HG03103 (cell line): ENCODE data around the gene MC1R.

Source experiments
- ATAC-seq: cut with Tn5 transposase; IDR thresholded peaks from one replicate; pipeline ENCODE4 v1.9.1; 2021; ENCODE audit warnings: low read depth; ENCODE audit not compliant: unreplicated experiment

MC1R gene

GRCh38 chr16:89895482-89896250 lies 23.0 kb upstream of the MC1R start:
- no peak for ATAC-seq

- no peak for ATAC-seq
Measured at GRCh38 chr16:89897204-89897603, 21.5 kb upstream of the MC1R start.

GRCh38 chr16:89898201-89898967 lies 20.3 kb upstream of the MC1R start:
- ATAC-seq = no peak

GRCh38 chr16:89899879-89900481 lies 18.7 kb upstream of the MC1R start:
- ATAC-seq = no peak

GRCh38 chr16:89900885-89901284 lies 17.8 kb upstream of the MC1R start:
- no peak for ATAC-seq

GRCh38 chr16:89902980-89903379 lies 15.7 kb upstream of the MC1R start:
- no peak for ATAC-seq

- no peak for ATAC-seq
Measured at GRCh38 chr16:89903908-89904515, 14.7 kb upstream of the MC1R start.

- no peak for ATAC-seq
Measured at GRCh38 chr16:89904606-89905510, 13.8 kb upstream of the MC1R start.

- ATAC-seq = no peak
Measured at GRCh38 chr16:89905511-89906139, 13.0 kb upstream of the MC1R start.

GRCh38 chr16:89906140-89907025 lies 12.3 kb upstream of the MC1R start:
- no peak for ATAC-seq

- ATAC-seq = no peak
Measured at GRCh38 chr16:89907055-89907814, 11.4 kb upstream of the MC1R start.

- no peak for ATAC-seq
Measured at GRCh38 chr16:89908236-89908635, 10.4 kb upstream of the MC1R start.

- no peak for ATAC-seq
Measured at GRCh38 chr16:89909777-89910716, 8.6 kb upstream of the MC1R start.

- ATAC-seq = no peak
Measured at GRCh38 chr16:89910717-89911354, 7.8 kb upstream of the MC1R start.

GRCh38 chr16:89911375-89911774 lies 7.3 kb upstream of the MC1R start:
- no peak for ATAC-seq

GRCh38 chr16:89912143-89912542 lies 6.5 kb upstream of the MC1R start:
- no peak for ATAC-seq
